ENCODE results near the gene DENND6B. TPM values are rescaled to one million over a fixed set of nuclear protein-coding genes. Genes with fewer than 3 reads are reported as not detected.

The DENND6B gene
- total RNA-seq, 3 donors from 2014 or later (not counting 1 experiment from before 2014, with no cell fraction given) = 3.1 to 5.0 (median 4.5) TPM

DNA sequence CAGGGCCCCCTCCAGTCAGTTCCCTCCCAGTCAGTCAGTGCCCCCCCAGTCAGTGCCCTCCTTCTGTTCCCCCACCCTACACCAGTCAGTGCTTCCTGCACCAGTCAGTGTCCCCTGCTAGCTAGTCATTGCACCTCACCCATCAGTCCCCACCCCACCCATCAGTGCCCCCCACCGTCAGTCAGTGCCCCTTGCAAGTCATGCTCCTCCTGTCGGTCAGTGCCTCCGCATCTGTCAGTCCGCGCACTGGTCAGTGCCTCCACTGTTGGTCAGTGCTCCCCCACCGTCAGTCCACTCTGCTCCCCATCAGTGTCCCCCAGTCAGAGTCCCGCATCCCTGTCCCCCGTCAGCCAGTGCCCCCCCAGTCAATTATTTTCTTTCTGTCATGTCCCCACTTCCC, 19.7 kb upstream of the DENND6B start:
- Mint-ChIP-seq H3K27me3 (ENCODE audit: low read depth in 2 of 2) (no peaks in the 10 kb centered on the region), H3K4me1 (peaks cover 0 to 9% of the 10 kb centered on the region in 2 donors), H3K36me3 (no peaks in the 10 kb centered on the region), H3K27ac (no peak overlapping the region), H3K9me3 (no peaks in the 10 kb centered on the region), H3K4me3 (no peak overlapping the region)
- TF ChIP-seq, protein P1, sequence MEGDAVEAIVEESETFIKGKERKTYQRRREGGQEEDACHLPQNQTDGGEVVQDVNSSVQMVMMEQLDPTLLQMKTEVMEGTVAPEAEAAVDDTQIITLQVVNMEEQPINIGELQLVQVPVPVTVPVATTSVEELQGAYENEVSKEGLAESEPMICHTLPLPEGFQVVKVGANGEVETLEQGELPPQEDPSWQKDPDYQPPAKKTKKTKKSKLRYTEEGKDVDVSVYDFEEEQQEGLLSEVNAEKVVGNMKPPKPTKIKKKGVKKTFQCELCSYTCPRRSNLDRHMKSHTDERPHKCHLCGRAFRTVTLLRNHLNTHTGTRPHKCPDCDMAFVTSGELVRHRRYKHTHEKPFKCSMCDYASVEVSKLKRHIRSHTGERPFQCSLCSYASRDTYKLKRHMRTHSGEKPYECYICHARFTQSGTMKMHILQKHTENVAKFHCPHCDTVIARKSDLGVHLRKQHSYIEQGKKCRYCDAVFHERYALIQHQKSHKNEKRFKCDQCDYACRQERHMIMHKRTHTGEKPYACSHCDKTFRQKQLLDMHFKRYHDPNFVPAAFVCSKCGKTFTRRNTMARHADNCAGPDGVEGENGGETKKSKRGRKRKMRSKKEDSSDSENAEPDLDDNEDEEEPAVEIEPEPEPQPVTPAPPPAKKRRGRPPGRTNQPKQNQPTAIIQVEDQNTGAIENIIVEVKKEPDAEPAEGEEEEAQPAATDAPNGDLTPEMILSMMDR (IDR thresholded peaks at IDR 0.05) = no peak
- H3K27ac ChIP-seq (ENCODE audit: low read length) = no peak overlapping the region
- peaks cover 32% of the 10 kb centered on the region for H3K4me1 ChIP-seq (ENCODE audit: control insufficient read depth, insufficient read depth, low read length)
- no peak overlapping the region for H3K4me3 ChIP-seq (ENCODE audit: low read length)
- DNase-seq (no peak), ATAC-seq (no peak)
- no peaks in the 10 kb centered on the region for H3K27me3 ChIP-seq (ENCODE audit: control insufficient read depth, insufficient read depth, low read length)
- intact Hi-C loops (cut with micrococcal nuclease) = no loop called here
- no peaks in the 10 kb centered on the region for H3K9me3 ChIP-seq (ENCODE audit: control insufficient read depth, insufficient read depth, low read length)
- H3K36me3 ChIP-seq (ENCODE audit: control insufficient read depth, insufficient read depth, low read length) = peaks cover 3% of the 10 kb centered on the region
- WGBS (ENCODE audit: insufficient coverage) = 88% methylated on average over 8 of the region's 8 CpGs

DNA sequence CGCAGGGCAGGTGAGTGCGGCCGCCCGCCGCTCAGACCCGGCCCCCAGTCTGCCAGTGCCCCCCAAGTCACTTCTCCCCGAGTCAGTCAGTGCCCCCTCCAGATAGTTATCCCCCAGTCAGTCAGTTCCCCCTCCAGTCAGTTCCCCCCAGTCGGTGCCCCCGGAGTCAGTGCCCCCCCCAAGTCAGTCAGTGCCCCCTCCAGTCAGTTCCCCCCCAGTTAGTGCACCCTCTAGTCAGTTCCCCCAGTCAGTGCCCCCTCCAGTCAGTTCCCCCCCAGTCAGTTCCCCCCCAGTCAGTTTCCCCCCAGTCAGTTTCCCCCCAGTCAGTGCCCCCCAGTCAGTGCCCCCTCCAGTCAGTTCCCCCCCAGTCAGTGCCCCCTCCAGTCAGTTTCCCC, 16.7 kb upstream of the DENND6B start:
- WGBS (ENCODE audit: insufficient coverage) = 0% methylated on average over 6 of the region's 9 CpGs
- Histone ChIP-seq H3K27ac (ENCODE audit: low read length) (peak overlapping the region; percentile 42), H3K9me3 (ENCODE audit: control insufficient read depth, insufficient read depth, low read length) (no peaks in the 10 kb centered on the region), H3K36me3 (ENCODE audit: control insufficient read depth, insufficient read depth, low read length) (peaks cover 3% of the 10 kb centered on the region), H3K27me3 (ENCODE audit: control insufficient read depth, insufficient read depth, low read length) (no peaks in the 10 kb centered on the region), H3K4me1 (ENCODE audit: control insufficient read depth, insufficient read depth, low read length) (peaks cover 34% of the 10 kb centered on the region), H3K4me3 (ENCODE audit: low read length) (peak overlapping the region; percentile 56)
- H3K36me3 Mint-ChIP-seq = no peaks in the 10 kb centered on the region
- TF ChIP-seq, protein P1 (IDR thresholded peaks at IDR 0.05) = no peak
- H3K4me1 Mint-ChIP-seq = peaks cover 0 to 12% of the 10 kb centered on the region in 2 donors
- ATAC-seq = peak in 2 of 3 donors; percentile 14 to 24
- peak overlapping the region in 1 of 2 donors; percentile 51 for H3K27ac Mint-ChIP-seq
- no peaks in the 10 kb centered on the region for H3K9me3 Mint-ChIP-seq
- no peak for DNase-seq
- H3K4me3 Mint-ChIP-seq = peak overlapping the region; percentile 63
- no peaks in the 10 kb centered on the region for H3K27me3 Mint-ChIP-seq (ENCODE audit: low read depth in 2 of 2)
- intact Hi-C loops (cut with micrococcal nuclease) = loop anchor here (2.0 to 5.0 kb wide), 3 partner anchors 17 to 91 kb away; partner anchors contain the start of genes DENND6B and MAPK11

DNA sequence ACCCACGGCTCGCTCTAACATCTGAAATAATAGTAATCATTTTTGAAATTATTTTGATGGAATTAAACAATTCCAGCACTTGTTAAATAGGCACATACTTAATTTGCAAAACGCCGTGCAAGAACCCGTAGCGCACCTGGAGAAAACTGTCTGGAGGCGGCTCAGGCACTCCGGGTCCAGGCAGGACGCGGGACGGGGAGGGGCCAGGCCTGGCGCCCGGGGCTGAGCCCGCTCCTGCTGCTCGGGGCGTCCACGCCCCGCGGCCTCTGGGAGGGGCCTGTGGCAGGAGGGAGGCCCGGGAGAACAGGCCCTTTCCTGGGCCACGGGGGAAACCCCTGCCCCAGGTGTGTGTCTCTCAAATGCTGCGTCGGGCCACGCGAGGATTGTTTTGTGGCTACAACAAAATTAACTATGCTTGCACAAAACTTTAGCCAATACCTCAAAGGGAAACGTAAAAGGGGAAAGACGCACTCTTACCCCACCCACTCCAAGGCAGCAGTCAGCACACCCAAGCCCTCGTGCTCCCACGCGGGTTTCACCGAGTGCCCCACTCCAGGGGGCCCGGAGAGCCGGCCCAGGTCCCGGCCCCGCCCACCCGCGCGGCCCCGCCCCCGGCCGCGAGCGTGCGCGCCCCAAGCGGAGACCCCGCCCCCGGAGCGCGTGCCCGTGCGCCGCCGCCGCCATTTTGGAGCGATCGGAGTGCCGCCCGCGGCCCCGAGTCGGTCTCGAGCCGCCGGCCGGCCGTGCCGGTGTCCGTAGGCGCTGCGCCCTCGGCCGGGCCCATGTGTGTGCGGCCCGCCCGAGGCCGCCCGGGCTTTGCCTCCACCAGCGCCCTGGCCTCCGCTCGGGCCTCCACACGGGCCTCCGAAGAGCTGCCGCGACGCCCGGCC, 16.1 kb upstream of the DENND6B start, which contains the start of gene PPP6R2:
Gene PPP6R2, plus strand, starts transcription at position 677 of the 890 bp plus-strand sequence. CDS start 50,582 bp downstream, outside the sequence.
- Histone ChIP-seq H3K4me3 (ENCODE audit: low read length) (peak within 1 kb of the TSS; percentile 56), H3K27ac (ENCODE audit: low read length) (peak within 1 kb of the TSS; percentile 68), H3K27me3 (ENCODE audit: control insufficient read depth, insufficient read depth, low read length) (no peaks in the 10 kb centered on the region), H3K4me1 (ENCODE audit: control insufficient read depth, insufficient read depth, low read length) (peaks cover 34% of the 10 kb centered on the region), H3K36me3 (ENCODE audit: control insufficient read depth, insufficient read depth, low read length) (no peaks in the 10 kb centered on the region), H3K9me3 (ENCODE audit: control insufficient read depth, insufficient read depth, low read length) (no peaks in the 10 kb centered on the region)
- H3K4me1 Mint-ChIP-seq = peaks cover 0 to 12% of the 10 kb centered on the region in 2 donors
- H3K36me3 Mint-ChIP-seq = no peaks in the 10 kb centered on the region
- intact Hi-C loops (cut with micrococcal nuclease) = loop anchor here (1.0 to 5.0 kb wide), 4 partner anchors 16 to 102 kb away; partner anchors contain the start of genes DENND6B and MAPK11
- H3K9me3 Mint-ChIP-seq = no peaks in the 10 kb centered on the region
- no peaks in the 10 kb centered on the region for H3K27me3 Mint-ChIP-seq (ENCODE audit: low read depth in 2 of 2)
- under 1% methylated on average over 85 of the region's 87 CpGs for WGBS (ENCODE audit: insufficient coverage)
- peak within 1 kb of the TSS in 1 of 2 donors; percentile 51 for H3K27ac Mint-ChIP-seq
- ATAC-seq = peak; percentile 77 to 91 (median 81)
- TF ChIP-seq, protein P1 (IDR thresholded peaks at IDR 0.05) = peak; percentile 53
- H3K4me3 Mint-ChIP-seq = peak within 1 kb of the TSS; percentile 83
- peak; percentile 91 to 92 for DNase-seq

Measured in natural killer cell (primary cell).